ENCODE data around the gene SCD.
"Not testable (repeated sequence)": the region's sequence is repeated elsewhere in the genome, so short reads cannot be mapped to it uniquely, and the experiment has no call there.

SCD gene

GRCh38 chr10:100359529-100360150, 12.6 kb downstream of the SCD start:
- DNase-seq (ENCODE audit: low read depth in 2 of 3, low spot score in 2 of 3), result no peak

GRCh38 chr10:100360234-100360633, 13.2 kb downstream of the SCD start:
- no peak for DNase-seq (ENCODE audit: low read depth in 2 of 3, low spot score in 2 of 3)

GRCh38 chr10:100362570-100363496, 15.8 kb downstream of the SCD start:
- DNase-seq (ENCODE audit: low read depth in 2 of 3, low spot score in 2 of 3), result no peak

- no peak for DNase-seq (ENCODE audit: low read depth in 2 of 3, low spot score in 2 of 3)
Measured at GRCh38 chr10:100364175-100364574, 17.1 kb downstream of the SCD start.

- no peak for DNase-seq (ENCODE audit: low read depth in 2 of 3, low spot score in 2 of 3)
Measured at GRCh38 chr10:100364735-100365391, 17.8 kb downstream of the SCD start.

GRCh38 chr10:100368721-100369120, 21.7 kb downstream of the SCD start:
- no peak for DNase-seq (ENCODE audit: low read depth in 2 of 3, low spot score in 2 of 3)

GRCh38 chr10:100370714-100371481, 23.9 kb downstream of the SCD start:
- DNase-seq (ENCODE audit: low read depth in 2 of 3, low spot score in 2 of 3), result peak; percentile 51 to 57 (median 53)

- no peak for DNase-seq (ENCODE audit: low read depth in 2 of 3, low spot score in 2 of 3)
Measured at GRCh38 chr10:100371482-100372027, 24.5 kb downstream of the SCD start.

- no peak for DNase-seq (ENCODE audit: low read depth in 2 of 3, low spot score in 2 of 3)
Measured at GRCh38 chr10:100372415-100373297, 25.6 kb downstream of the SCD start.

- peak; percentile 70 to 86 (median 82) for DNase-seq (ENCODE audit: low read depth in 2 of 3, low spot score in 2 of 3)
Measured at GRCh38 chr10:100373298-100374199, 26.5 kb downstream of the SCD start.

- DNase-seq (ENCODE audit: low read depth in 2 of 3, low spot score in 2 of 3), result no peak
Measured at GRCh38 chr10:100374200-100374655, 27.2 kb downstream of the SCD start.

- DNase-seq (ENCODE audit: low read depth in 2 of 3, low spot score in 2 of 3), result not testable (repeated sequence)
Measured at GRCh38 chr10:100374677-100375353, 27.8 kb downstream of the SCD start.

GRCh38 chr10:100376656-100377055, 29.6 kb downstream of the SCD start:
- not testable (repeated sequence) for DNase-seq (ENCODE audit: low read depth in 2 of 3, low spot score in 2 of 3)

GRCh38 chr10:100377830-100378229, 30.8 kb downstream of the SCD start:
- no peak for DNase-seq (ENCODE audit: low read depth in 2 of 3, low spot score in 2 of 3)

GRCh38 chr10:100380400-100380799, 33.4 kb downstream of the SCD start:
- no peak for DNase-seq (ENCODE audit: low read depth in 2 of 3, low spot score in 2 of 3)

GRCh38 chr10:100382553-100382952, 35.5 kb downstream of the SCD start:
- DNase-seq (ENCODE audit: low read depth in 2 of 3, low spot score in 2 of 3), result no peak

- DNase-seq (ENCODE audit: low read depth in 2 of 3, low spot score in 2 of 3), result no peak
Measured at GRCh38 chr10:100383251-100383650, 36.2 kb downstream of the SCD start.

Data from activated CD8-positive, alpha-beta memory T cell treated with anti-CD3 and anti-CD28 coated beads for 48 hours (primary cell).